ENCODE measurements around the gene INSYN2A.

Gene INSYN2A

GRCh38 chr10:127215866-127216265 lies 19.5 kb upstream of the INSYN2A start:
- peaks cover 0 to 2% (median 0%) of the 10 kb centered on the region in 5 experiments for H3K9me3 ChIP-seq (ENCODE audit: control extremely low read depth in 1 of 5, control insufficient read depth in 4 of 5, insufficient read depth in 2 of 5, low read depth in 1 of 5, low read length in 4 of 5)
- no peaks in the 10 kb centered on the region for H3K27me3 ChIP-seq (replicated peaks in 2 of 5; ENCODE audit: control insufficient read depth in 4 of 5, insufficient read depth in 5 of 5, low read length in 4 of 5)
- H3K36me3 ChIP-seq (ENCODE audit: control insufficient read depth in 4 of 4, insufficient read depth in 4 of 4, low read length in 3 of 4) = no peaks in the 10 kb centered on the region
- no peak overlapping the region for H3K4me3 ChIP-seq (ENCODE audit: control insufficient read depth in 1 of 7, extremely low read depth in 1 of 7, insufficient read depth in 4 of 7, low read depth in 2 of 7, low read length in 6 of 7)
- H3K4me1 ChIP-seq (ENCODE audit: control extremely low read depth in 1 of 4, control insufficient read depth in 4 of 4, insufficient read depth in 4 of 4, low read length in 3 of 4) = no peaks in the 10 kb centered on the region
- no peak overlapping the region for H3K27ac ChIP-seq (ENCODE audit: insufficient read depth in 1 of 2, low read depth in 1 of 2, low read length in 2 of 2, poor library complexity in 1 of 2, severe bottlenecking in 2 of 2)
- no peak for DNase-seq
- WGBS (ENCODE audit: insufficient coverage) = 90% methylated on average over 2 of the region's 4 CpGs
- ChIA-PET POLR2A (no interaction called here), CTCF (no interaction called here)

- DNase-seq = no peak
- no peaks in the 10 kb centered on the region for H3K36me3 ChIP-seq (ENCODE audit: control insufficient read depth in 4 of 4, insufficient read depth in 4 of 4, low read length in 3 of 4)
- H3K4me3 ChIP-seq (ENCODE audit: control insufficient read depth in 1 of 7, extremely low read depth in 1 of 7, insufficient read depth in 4 of 7, low read depth in 2 of 7, low read length in 6 of 7) = no peak overlapping the region
- H3K4me1 ChIP-seq (ENCODE audit: control extremely low read depth in 1 of 4, control insufficient read depth in 4 of 4, insufficient read depth in 4 of 4, low read length in 3 of 4) = no peaks in the 10 kb centered on the region
- WGBS (ENCODE audit: insufficient coverage) = 93% methylated on average over 3 of the region's 7 CpGs
- ChIA-PET CTCF (no interaction called here), POLR2A (no interaction called here)
- H3K27ac ChIP-seq (ENCODE audit: insufficient read depth in 1 of 2, low read depth in 1 of 2, low read length in 2 of 2, poor library complexity in 1 of 2, severe bottlenecking in 2 of 2) = no peak overlapping the region
- H3K27me3 ChIP-seq (replicated peaks in 2 of 5; ENCODE audit: control insufficient read depth in 4 of 5, insufficient read depth in 5 of 5, low read length in 4 of 5) = no peaks in the 10 kb centered on the region
- H3K9me3 ChIP-seq (ENCODE audit: control extremely low read depth in 1 of 5, control insufficient read depth in 4 of 5, insufficient read depth in 2 of 5, low read depth in 1 of 5, low read length in 4 of 5) = no peaks in the 10 kb centered on the region
Observed at GRCh38 chr10:127210936-127211466, 14.6 kb upstream of the INSYN2A start.

- Histone ChIP-seq H3K4me3 (ENCODE audit: control insufficient read depth in 1 of 7, extremely low read depth in 1 of 7, insufficient read depth in 4 of 7, low read depth in 2 of 7, low read length in 6 of 7) (no peak overlapping the region), H3K9me3 (ENCODE audit: control extremely low read depth in 1 of 5, control insufficient read depth in 4 of 5, insufficient read depth in 2 of 5, low read depth in 1 of 5, low read length in 4 of 5) (no peaks in the 10 kb centered on the region), H3K36me3 (ENCODE audit: control insufficient read depth in 4 of 4, insufficient read depth in 4 of 4, low read length in 3 of 4) (no peaks in the 10 kb centered on the region), H3K27ac (ENCODE audit: insufficient read depth in 1 of 2, low read depth in 1 of 2, low read length in 2 of 2, poor library complexity in 1 of 2, severe bottlenecking in 2 of 2) (no peak overlapping the region), H3K4me1 (ENCODE audit: control extremely low read depth in 1 of 4, control insufficient read depth in 4 of 4, insufficient read depth in 4 of 4, low read length in 3 of 4) (no peaks in the 10 kb centered on the region), H3K27me3 (replicated peaks in 2 of 5; ENCODE audit: control insufficient read depth in 4 of 5, insufficient read depth in 5 of 5, low read length in 4 of 5) (no peaks in the 10 kb centered on the region)
- WGBS (ENCODE audit: insufficient coverage) = no CpG with 5 or more reads among the region's 2 CpGs
- ChIA-PET POLR2A (no interaction called here), CTCF (no interaction called here)
- DNase-seq = no peak
Observed at GRCh38 chr10:127207081-127207480, 10.7 kb upstream of the INSYN2A start.

- Histone ChIP-seq H3K36me3 (ENCODE audit: control insufficient read depth in 4 of 4, insufficient read depth in 4 of 4, low read length in 3 of 4) (no peaks in the 10 kb centered on the region), H3K27ac (ENCODE audit: insufficient read depth in 1 of 2, low read depth in 1 of 2, low read length in 2 of 2, poor library complexity in 1 of 2, severe bottlenecking in 2 of 2) (no peak overlapping the region), H3K4me1 (ENCODE audit: control extremely low read depth in 1 of 4, control insufficient read depth in 4 of 4, insufficient read depth in 4 of 4, low read length in 3 of 4) (no peaks in the 10 kb centered on the region), H3K4me3 (ENCODE audit: control insufficient read depth in 1 of 7, extremely low read depth in 1 of 7, insufficient read depth in 4 of 7, low read depth in 2 of 7, low read length in 6 of 7) (no peak overlapping the region), H3K9me3 (ENCODE audit: control extremely low read depth in 1 of 5, control insufficient read depth in 4 of 5, insufficient read depth in 2 of 5, low read depth in 1 of 5, low read length in 4 of 5) (no peaks in the 10 kb centered on the region), H3K27me3 (replicated peaks in 2 of 5; ENCODE audit: control insufficient read depth in 4 of 5, insufficient read depth in 5 of 5, low read length in 4 of 5) (peaks cover 0 to 5% (median 0%) of the 10 kb centered on the region in 5 experiments)
- ChIA-PET CTCF (no interaction called here), POLR2A (no interaction called here)
- no peak for DNase-seq
- 89% methylated on average over 4 of the region's 7 CpGs for WGBS (ENCODE audit: insufficient coverage)
Observed at GRCh38 chr10:127203067-127203466, 6.7 kb upstream of the INSYN2A start.

- H3K4me1 ChIP-seq (ENCODE audit: control extremely low read depth in 1 of 4, control insufficient read depth in 4 of 4, insufficient read depth in 4 of 4, low read length in 3 of 4) = peaks cover 0 to 15% (median 12%) of the 10 kb centered on the region in 4 experiments
- no peaks in the 10 kb centered on the region for H3K9me3 ChIP-seq (ENCODE audit: control extremely low read depth in 1 of 5, control insufficient read depth in 4 of 5, insufficient read depth in 2 of 5, low read depth in 1 of 5, low read length in 4 of 5)
- H3K27me3 ChIP-seq (replicated peaks in 2 of 5; ENCODE audit: control insufficient read depth in 4 of 5, insufficient read depth in 5 of 5, low read length in 4 of 5) = peaks cover 2 to 27% (median 9%) of the 10 kb centered on the region in 5 experiments
- no peak for DNase-seq
- WGBS (ENCODE audit: insufficient coverage) = 95% methylated on average over 5 of the region's 8 CpGs
- no peak overlapping the region for H3K4me3 ChIP-seq (ENCODE audit: control insufficient read depth in 1 of 7, extremely low read depth in 1 of 7, insufficient read depth in 4 of 7, low read depth in 2 of 7, low read length in 6 of 7)
- no peak overlapping the region for H3K27ac ChIP-seq (ENCODE audit: insufficient read depth in 1 of 2, low read depth in 1 of 2, low read length in 2 of 2, poor library complexity in 1 of 2, severe bottlenecking in 2 of 2)
- POLR2A ChIA-PET = no interaction called here
- CTCF ChIA-PET = no interaction called here
- H3K36me3 ChIP-seq (ENCODE audit: control insufficient read depth in 4 of 4, insufficient read depth in 4 of 4, low read length in 3 of 4) = no peaks in the 10 kb centered on the region
Observed at GRCh38 chr10:127200646-127201045, 4.3 kb upstream of the INSYN2A start.

- WGBS (ENCODE audit: insufficient coverage) = 100% methylated on average over 1 of the region's 2 CpGs
- CTCF ChIA-PET = no interaction called here
Observed at GRCh38 chr10:127198721-127199120, 2.3 kb upstream of the INSYN2A start.

GRCh38 chr10:127198307-127198706 lies 1.9 kb upstream of the INSYN2A start:
- peaks cover 6 to 50% (median 17%) of the 10 kb centered on the region in 5 experiments for H3K27me3 ChIP-seq (replicated peaks in 2 of 5; ENCODE audit: control insufficient read depth in 4 of 5, insufficient read depth in 5 of 5, low read length in 4 of 5)
- ChIA-PET CTCF (no interaction called here), POLR2A (no interaction called here)
- no peak overlapping the region for H3K4me3 ChIP-seq (ENCODE audit: control insufficient read depth in 1 of 7, extremely low read depth in 1 of 7, insufficient read depth in 4 of 7, low read depth in 2 of 7, low read length in 6 of 7)
- peaks cover 0 to 24% (median 18%) of the 10 kb centered on the region in 4 experiments for H3K4me1 ChIP-seq (ENCODE audit: control extremely low read depth in 1 of 4, control insufficient read depth in 4 of 4, insufficient read depth in 4 of 4, low read length in 3 of 4)
- H3K9me3 ChIP-seq (ENCODE audit: control extremely low read depth in 1 of 5, control insufficient read depth in 4 of 5, insufficient read depth in 2 of 5, low read depth in 1 of 5, low read length in 4 of 5) = no peaks in the 10 kb centered on the region
- WGBS (ENCODE audit: insufficient coverage) = 99% methylated on average over 5 of the region's 5 CpGs
- H3K36me3 ChIP-seq (ENCODE audit: control insufficient read depth in 4 of 4, insufficient read depth in 4 of 4, low read length in 3 of 4) = no peaks in the 10 kb centered on the region
- H3K27ac ChIP-seq (ENCODE audit: insufficient read depth in 1 of 2, low read depth in 1 of 2, low read length in 2 of 2, poor library complexity in 1 of 2, severe bottlenecking in 2 of 2) = no peak overlapping the region
- DNase-seq = no peak

More at GRCh38 chr10:127198721-127199120, 2.3 kb upstream of the INSYN2A start:
- no peak for DNase-seq
- no peak overlapping the region for H3K27ac ChIP-seq (ENCODE audit: insufficient read depth in 1 of 2, low read depth in 1 of 2, low read length in 2 of 2, poor library complexity in 1 of 2, severe bottlenecking in 2 of 2)
- POLR2A ChIA-PET = no interaction called here
- H3K4me1 ChIP-seq (ENCODE audit: control extremely low read depth in 1 of 4, control insufficient read depth in 4 of 4, insufficient read depth in 4 of 4, low read length in 3 of 4) = peaks cover 0 to 24% (median 18%) of the 10 kb centered on the region in 4 experiments
- no peaks in the 10 kb centered on the region for H3K36me3 ChIP-seq (ENCODE audit: control insufficient read depth in 4 of 4, insufficient read depth in 4 of 4, low read length in 3 of 4)
- peaks cover 6 to 46% (median 17%) of the 10 kb centered on the region in 5 experiments for H3K27me3 ChIP-seq (replicated peaks in 2 of 5; ENCODE audit: control insufficient read depth in 4 of 5, insufficient read depth in 5 of 5, low read length in 4 of 5)
- H3K4me3 ChIP-seq (ENCODE audit: control insufficient read depth in 1 of 7, extremely low read depth in 1 of 7, insufficient read depth in 4 of 7, low read depth in 2 of 7, low read length in 6 of 7) = no peak overlapping the region
- H3K9me3 ChIP-seq (ENCODE audit: control extremely low read depth in 1 of 5, control insufficient read depth in 4 of 5, insufficient read depth in 2 of 5, low read depth in 1 of 5, low read length in 4 of 5) = no peaks in the 10 kb centered on the region
